NT2/D1 (cell line): ENCODE measurements around the gene MXD4.

Source experiments
- SUZ12 ChIP-seq: IDR thresholded peaks from 2 replicates; pipeline ENCODE4 v1.6.1; 2011; ENCODE audit not compliant: insufficient read length, insufficient read depth; ENCODE audit errors: extremely low read depth
- YY1 ChIP-seq: IDR thresholded peaks from 2 replicates; pipeline ENCODE4 v1.6.1; 2011; ENCODE audit not compliant: insufficient read length, insufficient read depth
- ZNF274 ChIP-seq: IDR thresholded peaks from 2 replicates; pipeline ENCODE4 v1.6.1; 2011; ENCODE audit warnings: mild to moderate bottlenecking, low read depth, low read length

DNA sequence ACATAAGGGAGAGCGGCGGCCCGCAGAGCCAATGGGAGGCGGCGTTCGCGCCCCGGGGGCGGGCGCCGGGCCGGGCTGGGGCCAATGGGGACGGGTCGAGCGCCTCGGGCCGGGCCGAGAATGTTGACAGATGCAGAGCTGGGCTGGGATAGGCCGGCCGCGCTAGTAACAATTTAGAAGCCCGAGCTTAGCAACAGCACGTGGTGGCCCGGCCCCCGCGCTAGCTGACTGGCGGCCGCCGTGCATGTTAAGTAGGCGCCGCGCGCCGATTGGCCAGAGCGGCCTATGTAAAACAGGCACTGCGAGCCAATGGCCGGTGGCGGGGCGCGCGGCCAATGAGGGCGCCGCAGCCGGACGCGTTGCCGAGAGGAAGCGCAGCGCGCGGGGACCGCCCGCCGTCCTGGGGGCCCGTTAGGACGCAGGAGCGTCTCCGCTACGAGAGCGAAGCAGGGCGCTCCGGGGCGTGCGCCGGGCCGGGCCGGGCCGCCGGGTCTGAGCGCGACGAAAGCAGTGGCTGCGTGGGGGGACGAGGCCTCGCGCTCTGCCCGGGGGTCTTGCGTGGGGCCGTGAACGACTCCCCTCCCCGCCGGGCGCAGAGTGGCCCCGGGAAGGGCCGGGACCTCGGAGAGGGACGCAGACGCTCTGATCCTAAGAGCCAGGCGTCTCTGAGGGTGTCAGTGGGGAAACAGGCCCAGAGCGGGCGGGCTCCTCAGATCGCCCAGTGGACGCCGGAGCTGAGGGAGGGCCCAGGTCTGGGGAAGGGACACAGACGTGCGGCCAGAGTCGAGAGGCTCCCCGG, 435 bp upstream of the MXD4 start:
- TF ChIP-seq ZNF274 (no peak), SUZ12 (no peak), YY1 (no peak)
